HL-60 (cell line): ENCODE data around the gene VAV2.

ENCODE experiments used
- DNase-seq, 2 experiments: peaks; one replicate each; pipeline ENCODE4 v3.0.0-alpha.2; 2010 to 2020; ENCODE audit warnings: low read depth in 1 of 2, low spot score in 1 of 2
- H3K27ac ChIP-seq: fragments of 250-450 bp; sonication (Bioruptor Pico); replicated peaks from 2 replicates; pipeline ENCODE4 v1.5.1; 2020; ENCODE audit warnings: mild to moderate bottlenecking, moderate library complexity
- H3K27me3 ChIP-seq: fragments of 250-450 bp; sonication (Bioruptor Pico); 2 replicates; pipeline ENCODE4 v1.5.1; 2021; ENCODE audit warnings: mild to moderate bottlenecking, moderate library complexity; ENCODE audit not compliant: insufficient read depth, poor library complexity, severe bottlenecking
- H3K4me3 ChIP-seq: replicated peaks from 2 replicates; pipeline ENCODE4 v1.5.1; 2011; ENCODE audit warnings: mild to moderate bottlenecking, control low read depth, low read length; ENCODE audit not compliant: insufficient read depth
- CTCF ChIP-seq: IDR thresholded peaks from one replicate; pipeline ENCODE4 v1.5.1; 2011; ENCODE audit warnings: low read length, control low read depth, inconsistent platforms; ENCODE audit not compliant: insufficient read depth
- GABPA ChIP-seq: IDR thresholded peaks from 2 replicates; pipeline ENCODE4 v1.6.1; 2012; ENCODE audit warnings: low read depth
- POLR2AphosphoS5 ChIP-seq: IDR thresholded peaks from 2 replicates; pipeline ENCODE4 v1.6.1; 2012; ENCODE audit warnings: low read depth
- REST ChIP-seq: IDR thresholded peaks from 2 replicates; pipeline ENCODE4 v1.6.1; 2012; ENCODE audit warnings: low read depth; ENCODE audit not compliant: insufficient replicate concordance
- SPI1 ChIP-seq: IDR thresholded peaks from 2 replicates; pipeline ENCODE4 v1.6.1; 2012; ENCODE audit warnings: low read depth, mild to moderate bottlenecking, borderline replicate concordance

The VAV2 gene

GRCh38 chr9:134002796-134003195 lies 10.7 kb upstream of the VAV2 start:
- no peak for DNase-seq
- Histone ChIP-seq H3K4me3 (no peak overlapping the region), H3K27me3 (no peaks in the 10 kb centered on the region), H3K27ac (no peak overlapping the region)
- no peak for TF ChIP-seq REST
- no peak for TF ChIP-seq POLR2AphosphoS5
- TF ChIP-seq SPI1: no peak
- TF ChIP-seq CTCF: no peak
- no peak for TF ChIP-seq GABPA

GRCh38 chr9:133999851-134000265 lies 7.7 kb upstream of the VAV2 start:
- no peaks in the 10 kb centered on the region for H3K27me3 ChIP-seq
- H3K4me3 ChIP-seq: no peak overlapping the region
- no peak for DNase-seq
- H3K27ac ChIP-seq: no peak overlapping the region
- TF ChIP-seq REST (no peak), CTCF (no peak), GABPA (no peak)

GRCh38 chr9:133998915-133999595 lies 6.9 kb upstream of the VAV2 start:
- H3K27me3 ChIP-seq: peaks cover 2% of the 10 kb centered on the region
- no peak overlapping the region for H3K27ac ChIP-seq
- no peak for TF ChIP-seq SPI1
- TF ChIP-seq GABPA: no peak
- no peak for TF ChIP-seq POLR2AphosphoS5
- TF ChIP-seq REST: no peak
- no peak for TF ChIP-seq CTCF
- no peak for DNase-seq
- no peak overlapping the region for H3K4me3 ChIP-seq
